ENCODE data around the gene CLK2.

The CLK2 gene

GRCh38 chr1:155284476-155284875 is 11.2 kb upstream of the CLK2 start:
- Mint-ChIP-seq H3K4me1 (no peaks in the 10 kb centered on the region), H3K36me3 (no peaks in the 10 kb centered on the region), H3K4me3 (no peak overlapping the region), H3K9me3 (no peaks in the 10 kb centered on the region), H3K27ac (no peak overlapping the region), H3K27me3 (no peaks in the 10 kb centered on the region)

GRCh38 chr1:155282488-155283091 is 9.3 kb upstream of the CLK2 start:
- Mint-ChIP-seq H3K4me3 (no peak overlapping the region), H3K27ac (no peak overlapping the region), H3K36me3 (no peaks in the 10 kb centered on the region), H3K27me3 (no peaks in the 10 kb centered on the region), H3K9me3 (no peaks in the 10 kb centered on the region), H3K4me1 (peaks cover 7% of the 10 kb centered on the region)

- no peak overlapping the region for H3K27ac Mint-ChIP-seq
- H3K36me3 Mint-ChIP-seq: no peaks in the 10 kb centered on the region
- H3K4me3 Mint-ChIP-seq: no peak overlapping the region
- H3K4me1 Mint-ChIP-seq: peaks cover 24% of the 10 kb centered on the region
- no peaks in the 10 kb centered on the region for H3K27me3 Mint-ChIP-seq
- no peaks in the 10 kb centered on the region for H3K9me3 Mint-ChIP-seq
Measured at GRCh38 chr1:155279268-155279667, 6.0 kb upstream of the CLK2 start.

- no peak overlapping the region for H3K27ac Mint-ChIP-seq
- H3K4me1 Mint-ChIP-seq: peaks cover 26% of the 10 kb centered on the region
- H3K4me3 Mint-ChIP-seq: peak overlapping the region; percentile 61
- no peaks in the 10 kb centered on the region for H3K9me3 Mint-ChIP-seq
- no peaks in the 10 kb centered on the region for H3K36me3 Mint-ChIP-seq
- H3K27me3 Mint-ChIP-seq: no peaks in the 10 kb centered on the region
Measured at GRCh38 chr1:155278689-155279160, 5.4 kb upstream of the CLK2 start.

GRCh38 chr1:155277902-155278688 is 4.8 kb upstream of the CLK2 start:
- Mint-ChIP-seq H3K4me1 (peaks cover 30% of the 10 kb centered on the region), H3K4me3 (peak overlapping the region; percentile 83), H3K27me3 (no peaks in the 10 kb centered on the region), H3K27ac (no peak overlapping the region), H3K9me3 (no peaks in the 10 kb centered on the region), H3K36me3 (no peaks in the 10 kb centered on the region)

- Mint-ChIP-seq H3K4me1 (peaks cover 35% of the 10 kb centered on the region), H3K27me3 (no peaks in the 10 kb centered on the region), H3K36me3 (peaks cover 2% of the 10 kb centered on the region), H3K4me3 (peak within 1 kb of the TSS; percentile 83), H3K9me3 (no peaks in the 10 kb centered on the region), H3K27ac (peak within 1 kb of the TSS; percentile 86)
Measured at GRCh38 chr1:155277070-155277901, 4.0 kb upstream of the CLK2 start, which contains the start of gene HCN3. Gene HCN3, plus strand, starts transcription at chr1:155277463. Its CDS starts 128 bp downstream, at chr1:155277591.

- Mint-ChIP-seq H3K27ac (peak overlapping the region; percentile 67), H3K4me1 (peaks cover 49% of the 10 kb centered on the region), H3K36me3 (peaks cover 12% of the 10 kb centered on the region), H3K4me3 (peak overlapping the region; percentile 91), H3K27me3 (no peaks in the 10 kb centered on the region), H3K9me3 (no peaks in the 10 kb centered on the region)
Measured at GRCh38 chr1:155272466-155273342, 600 bp downstream of the CLK2 start.

- H3K4me1 Mint-ChIP-seq: peaks cover 31% of the 10 kb centered on the region
Measured at GRCh38 chr1:155269381-155269780, 3.9 kb downstream of the CLK2 start.

GRCh38 chr1:155268630-155269029 is 4.7 kb downstream of the CLK2 start:
- H3K4me1 Mint-ChIP-seq: peaks cover 29% of the 10 kb centered on the region
- H3K9me3 Mint-ChIP-seq: no peaks in the 10 kb centered on the region
- no peak overlapping the region for H3K4me3 Mint-ChIP-seq
- peaks cover 13% of the 10 kb centered on the region for H3K36me3 Mint-ChIP-seq
- H3K27ac Mint-ChIP-seq: no peak overlapping the region
- H3K27me3 Mint-ChIP-seq: no peaks in the 10 kb centered on the region

More at GRCh38 chr1:155269381-155269780, 3.9 kb downstream of the CLK2 start:
- peaks cover 12% of the 10 kb centered on the region for H3K36me3 Mint-ChIP-seq
- H3K27ac Mint-ChIP-seq: no peak overlapping the region
- H3K27me3 Mint-ChIP-seq: no peaks in the 10 kb centered on the region
- H3K9me3 Mint-ChIP-seq: no peaks in the 10 kb centered on the region
- no peak overlapping the region for H3K4me3 Mint-ChIP-seq

GRCh38 chr1:155267373-155267772 is 5.9 kb downstream of the CLK2 start:
- peaks cover 34% of the 10 kb centered on the region for H3K4me1 Mint-ChIP-seq
- no peak overlapping the region for H3K4me3 Mint-ChIP-seq
- H3K9me3 Mint-ChIP-seq: no peaks in the 10 kb centered on the region
- H3K36me3 Mint-ChIP-seq: peaks cover 19% of the 10 kb centered on the region
- no peaks in the 10 kb centered on the region for H3K27me3 Mint-ChIP-seq
- H3K27ac Mint-ChIP-seq: no peak overlapping the region

- no peaks in the 10 kb centered on the region for H3K9me3 Mint-ChIP-seq
- H3K27me3 Mint-ChIP-seq: no peaks in the 10 kb centered on the region
- no peak overlapping the region for H3K27ac Mint-ChIP-seq
- no peak overlapping the region for H3K4me3 Mint-ChIP-seq
- peaks cover 25% of the 10 kb centered on the region for H3K36me3 Mint-ChIP-seq
- peaks cover 35% of the 10 kb centered on the region for H3K4me1 Mint-ChIP-seq
Measured at GRCh38 chr1:155266553-155266952, 6.8 kb downstream of the CLK2 start.

GRCh38 chr1:155263067-155263466 is 10.2 kb downstream of the CLK2 start:
- Mint-ChIP-seq H3K36me3 (peaks cover 25% of the 10 kb centered on the region), H3K27ac (peak overlapping the region; percentile 95), H3K4me1 (peaks cover 36% of the 10 kb centered on the region), H3K9me3 (no peaks in the 10 kb centered on the region), H3K27me3 (no peaks in the 10 kb centered on the region), H3K4me3 (peak overlapping the region; percentile 99)

GRCh38 chr1:155261852-155262673 is 11.2 kb downstream of the CLK2 start, which contains the start of gene SCAMP3:
Gene SCAMP3, minus strand, starts transcription at chr1:155262360. Its CDS starts 209 bp downstream, at chr1:155262151.
- Mint-ChIP-seq H3K9me3 (no peaks in the 10 kb centered on the region), H3K4me3 (peak within 1 kb of the TSS; percentile 99), H3K36me3 (peaks cover 27% of the 10 kb centered on the region), H3K27me3 (no peaks in the 10 kb centered on the region), H3K27ac (peak within 1 kb of the TSS; percentile 95), H3K4me1 (peaks cover 42% of the 10 kb centered on the region)

- Mint-ChIP-seq H3K27ac (peak overlapping the region; percentile 95), H3K4me1 (peaks cover 48% of the 10 kb centered on the region), H3K4me3 (peak overlapping the region; percentile 99), H3K36me3 (peaks cover 31% of the 10 kb centered on the region), H3K27me3 (no peaks in the 10 kb centered on the region), H3K9me3 (no peaks in the 10 kb centered on the region)
Measured at GRCh38 chr1:155261493-155261851, 11.8 kb downstream of the CLK2 start.
